Measurements from ENCODE around the gene TIGD1.

TIGD1 gene

DNA sequence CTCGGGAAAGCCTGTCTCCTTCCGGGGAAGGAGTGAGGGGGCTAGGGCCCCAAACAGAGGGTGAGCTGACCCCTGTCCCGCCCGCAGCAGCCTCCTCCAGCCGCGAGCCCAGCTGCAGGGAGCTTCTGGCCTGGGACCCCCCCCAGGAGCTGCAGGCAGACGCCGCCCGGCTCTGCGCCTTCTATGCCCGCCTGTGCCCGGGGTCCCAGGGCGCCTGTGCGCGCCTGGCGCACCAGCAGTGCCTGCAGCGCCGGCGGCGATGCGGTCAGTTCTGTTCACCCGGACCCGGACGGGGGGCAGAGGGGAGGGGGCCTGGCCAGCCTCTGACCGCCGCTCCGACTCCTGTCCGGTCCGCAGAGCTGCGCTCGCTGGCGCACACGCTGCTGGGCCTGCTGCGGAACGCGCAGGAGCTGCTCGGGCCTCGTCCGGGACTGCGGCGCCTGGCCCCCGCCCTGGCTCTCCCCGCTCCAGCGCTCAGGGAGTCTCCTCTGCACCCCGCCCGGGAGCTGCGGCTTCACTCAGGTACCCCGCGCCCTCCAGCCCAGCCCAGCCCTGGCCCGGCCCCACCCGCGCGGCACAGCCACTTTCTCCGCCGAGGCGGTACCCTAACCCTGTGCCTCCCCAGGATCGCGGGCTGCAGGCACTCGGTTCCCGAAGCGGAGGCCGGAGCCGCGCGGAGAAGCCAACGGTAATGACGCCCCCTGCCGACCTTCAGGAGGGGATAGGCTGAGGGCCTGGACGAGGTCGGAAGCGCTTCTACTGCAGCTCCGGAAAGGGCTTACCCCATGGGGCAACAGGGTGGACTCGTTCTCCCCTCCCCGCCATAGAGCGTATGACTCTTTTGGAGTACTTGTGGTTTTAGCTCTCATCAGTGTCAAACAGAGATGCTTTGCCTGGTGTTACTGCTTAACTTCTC is 26.4 kb downstream of the TIGD1 start:
- DNase-seq (ENCODE audit: low read depth, low spot score), result peak; percentile 80

DNA sequence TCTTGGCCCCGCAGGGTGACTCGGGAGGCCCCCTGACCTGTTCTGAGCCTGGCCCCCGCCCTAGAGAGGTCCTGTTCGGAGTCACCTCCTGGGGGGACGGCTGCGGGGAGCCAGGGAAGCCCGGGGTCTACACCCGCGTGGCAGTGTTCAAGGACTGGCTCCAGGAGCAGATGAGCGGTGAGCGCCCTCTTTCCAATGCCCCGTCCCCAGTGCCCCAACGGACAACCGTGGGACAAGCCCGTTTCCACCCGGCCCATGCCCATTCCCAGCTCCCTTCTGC is 27.0 kb downstream of the TIGD1 start:
- no peak for DNase-seq (ENCODE audit: low read depth, low spot score)

DNA sequence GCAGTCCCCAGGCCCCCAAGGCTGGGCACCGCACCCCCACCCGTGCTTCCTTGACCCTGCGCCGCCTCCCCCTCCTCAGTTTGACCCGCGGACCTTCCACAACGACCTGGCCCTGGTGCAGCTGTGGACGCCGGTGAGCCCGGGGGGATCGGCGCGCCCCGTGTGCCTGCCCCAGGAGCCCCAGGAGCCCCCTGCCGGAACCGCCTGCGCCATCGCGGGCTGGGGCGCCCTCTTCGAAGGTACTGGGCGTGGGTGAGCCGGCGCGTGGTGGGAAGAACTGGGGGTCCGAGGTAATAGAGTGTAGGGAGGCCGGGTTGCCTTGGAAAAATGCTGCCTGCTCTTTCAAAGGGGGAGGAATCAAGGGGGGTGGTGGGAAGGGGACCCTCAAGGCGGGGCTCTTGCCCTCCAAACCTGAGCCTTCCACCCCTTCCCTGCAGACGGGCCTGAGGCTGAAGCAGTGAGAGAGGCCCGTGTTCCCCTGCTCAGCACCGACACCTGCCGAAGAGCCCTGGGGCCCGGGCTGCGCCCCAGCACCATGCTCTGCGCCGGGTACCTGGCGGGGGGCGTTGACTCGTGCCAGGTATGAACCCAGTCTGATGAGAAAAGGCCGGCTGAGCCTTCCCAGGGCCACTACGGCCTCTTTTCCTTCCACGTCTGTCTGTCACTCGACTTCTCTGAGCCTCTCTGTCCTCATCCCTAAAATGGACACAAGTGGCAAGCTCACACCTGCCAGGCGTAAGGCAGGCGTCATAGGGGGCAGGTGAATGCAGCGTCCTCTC is 27.5 kb downstream of the TIGD1 start:
- DNase-seq (ENCODE audit: low read depth, low spot score), result no peak

DNA sequence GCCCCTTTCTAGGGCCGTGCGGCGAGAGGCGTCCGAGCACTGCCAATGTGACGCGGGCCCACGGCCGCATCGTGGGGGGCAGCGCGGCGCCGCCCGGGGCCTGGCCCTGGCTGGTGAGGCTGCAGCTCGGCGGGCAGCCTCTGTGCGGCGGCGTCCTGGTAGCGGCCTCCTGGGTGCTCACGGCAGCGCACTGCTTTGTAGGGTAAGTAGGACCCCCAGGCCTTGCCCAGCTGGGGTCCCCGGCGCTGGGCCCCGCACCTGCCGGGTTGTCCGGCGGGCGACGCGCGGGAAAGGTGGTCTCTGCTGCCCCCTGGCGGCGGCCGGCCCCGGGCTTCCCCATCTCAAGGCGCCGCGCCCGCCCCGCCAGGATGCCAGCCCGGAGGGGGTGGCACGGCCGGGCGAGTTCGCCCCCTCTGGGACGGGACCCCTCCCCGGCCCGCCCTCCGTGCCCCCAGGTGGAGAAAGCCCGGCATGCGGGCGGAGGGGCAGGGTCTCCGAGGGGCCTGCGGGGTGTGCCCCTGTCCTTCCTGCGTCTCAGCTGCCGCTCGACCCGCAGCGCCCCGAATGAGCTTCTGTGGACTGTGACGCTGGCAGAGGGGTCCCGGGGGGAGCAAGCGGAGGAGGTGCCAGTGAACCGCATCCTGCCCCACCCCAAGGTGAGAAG is 28.3 kb downstream of the TIGD1 start:
- peak; percentile 62 for DNase-seq (ENCODE audit: low read depth, low spot score)

DNA sequence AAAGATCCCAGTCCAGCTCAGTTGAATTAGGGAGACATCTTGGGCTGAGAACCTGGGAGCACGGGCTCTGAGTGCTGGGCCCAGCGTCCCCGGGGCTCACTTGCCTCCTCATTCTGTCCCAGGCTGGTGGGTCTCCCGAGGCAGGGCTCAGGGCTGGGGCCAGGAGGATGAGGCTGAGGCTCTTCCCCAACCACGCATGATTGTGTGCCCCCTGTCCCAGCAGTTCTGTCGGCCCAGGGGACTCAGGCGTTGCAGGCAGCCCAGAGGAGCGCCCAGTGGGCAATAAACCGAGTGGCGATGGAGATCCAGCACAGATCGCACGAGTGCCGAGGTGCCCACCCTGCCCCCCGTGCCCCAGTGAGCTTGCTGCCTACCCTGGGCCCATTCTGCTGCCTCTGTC is 29.3 kb downstream of the TIGD1 start:
- DNase-seq (ENCODE audit: low read depth, low spot score), result no peak

DNA sequence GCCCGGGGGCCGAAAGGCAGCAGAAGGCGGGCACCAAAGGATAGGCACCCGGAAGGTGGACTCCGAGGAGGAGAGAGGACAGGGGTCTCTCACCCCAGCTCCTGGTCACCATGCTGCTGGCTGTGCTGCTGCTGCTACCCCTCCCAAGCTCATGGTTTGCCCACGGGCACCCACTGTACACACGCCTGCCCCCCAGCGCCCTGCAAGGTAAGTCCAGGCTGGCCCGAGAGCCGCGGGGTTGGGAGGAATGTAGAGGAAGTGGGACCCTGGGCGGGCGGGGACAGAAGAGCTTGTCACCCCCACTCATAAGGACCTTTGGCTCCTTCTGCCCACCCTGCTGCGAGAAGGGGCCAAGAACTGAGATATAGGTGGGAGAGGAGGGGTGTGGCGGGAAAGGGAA is 29.9 kb downstream of the TIGD1 start:
- DNase-seq (ENCODE audit: low read depth, low spot score), result no peak

DNA sequence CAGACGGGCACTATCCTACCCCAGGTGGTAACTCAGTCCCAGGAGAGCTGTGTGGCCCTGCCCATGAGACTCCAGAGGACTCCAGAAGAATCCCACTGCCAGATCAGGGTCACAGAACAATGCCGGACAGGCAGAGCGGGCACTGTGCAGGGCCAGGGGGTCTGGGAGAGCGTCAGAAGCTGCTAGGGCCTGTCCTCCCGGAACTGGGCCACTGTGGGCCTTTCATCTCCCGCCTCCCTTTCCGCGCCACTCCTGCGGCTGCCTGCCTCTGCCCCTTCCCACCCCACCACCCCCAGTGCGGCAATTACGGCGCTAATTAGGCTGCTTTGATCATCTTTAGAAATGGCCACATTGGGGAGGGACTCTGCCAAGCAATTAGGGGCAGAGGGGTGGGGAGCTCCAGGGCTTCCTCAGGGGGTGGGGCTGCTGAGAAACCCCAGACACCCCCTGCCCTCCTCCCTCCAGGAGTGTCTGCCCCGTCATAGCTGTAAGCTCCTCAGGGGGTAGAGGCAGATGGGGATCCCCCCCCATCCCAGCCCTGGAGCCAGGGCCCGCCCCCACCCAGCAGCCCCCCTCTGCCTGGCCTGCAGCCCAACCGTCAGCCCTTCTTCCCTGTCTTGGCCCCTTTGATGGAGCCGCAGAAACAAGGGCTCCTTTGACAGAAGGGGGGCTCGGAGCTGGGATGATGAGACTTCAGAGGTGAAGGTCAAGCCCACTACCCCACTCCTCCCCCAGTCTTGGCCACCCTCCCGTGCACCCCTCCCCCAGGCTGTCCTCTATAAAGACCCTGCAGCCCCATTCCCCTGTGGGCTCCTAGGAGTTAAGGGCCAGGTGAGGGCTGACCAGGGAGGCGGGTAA is 30.5 kb downstream of the TIGD1 start, which contains the start of gene PRSS56:
Gene PRSS56 (plus strand): TSS at position 808 of the 858 bp plus-strand sequence. CDS start 211 bp downstream, outside the sequence.
- peak; percentile 42 for DNase-seq (ENCODE audit: low read depth, low spot score)

DNA sequence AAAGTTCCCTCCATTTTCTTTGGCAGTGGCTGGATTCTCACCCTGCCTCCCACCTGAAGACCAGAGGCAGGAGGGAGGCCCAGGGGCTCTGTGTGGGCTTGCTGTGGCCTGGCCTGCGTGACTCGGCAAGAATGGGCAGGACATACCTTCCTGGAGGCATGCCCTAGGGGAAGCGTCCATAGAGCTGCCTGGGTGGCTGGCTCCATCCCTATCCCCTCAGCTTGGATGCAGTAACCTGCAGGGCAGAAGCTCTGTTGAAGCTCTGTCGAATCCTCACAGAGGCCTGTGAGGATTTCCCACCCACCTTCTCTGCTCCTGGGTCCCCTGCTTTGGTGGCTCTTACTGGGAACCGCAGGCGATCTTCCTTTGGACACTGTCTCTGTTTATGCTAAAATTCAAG is 31.5 kb downstream of the TIGD1 start:
- peak; percentile 45 for DNase-seq (ENCODE audit: low read depth, low spot score)

DNA sequence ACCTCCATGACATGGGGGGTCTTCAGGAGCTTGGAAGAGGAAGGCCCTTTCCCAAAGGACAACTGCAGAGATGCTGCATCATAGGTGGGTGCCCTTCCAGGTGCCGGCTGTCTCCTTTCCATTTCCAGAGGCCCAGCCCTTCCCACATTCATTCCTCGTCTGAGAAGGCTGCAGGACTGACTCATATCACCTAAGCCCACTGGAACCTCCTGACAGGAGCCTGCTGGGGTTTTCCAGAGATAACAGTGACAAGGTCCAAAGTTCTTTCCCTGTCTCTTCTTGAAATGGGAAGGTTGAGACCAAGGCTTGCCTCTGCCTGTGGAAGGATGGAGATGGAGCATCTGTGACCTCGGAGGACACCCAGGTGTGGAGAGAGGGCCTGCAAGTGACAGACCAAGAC is 33.8 kb downstream of the TIGD1 start:
- no peak for DNase-seq (ENCODE audit: low read depth, low spot score)

DNA sequence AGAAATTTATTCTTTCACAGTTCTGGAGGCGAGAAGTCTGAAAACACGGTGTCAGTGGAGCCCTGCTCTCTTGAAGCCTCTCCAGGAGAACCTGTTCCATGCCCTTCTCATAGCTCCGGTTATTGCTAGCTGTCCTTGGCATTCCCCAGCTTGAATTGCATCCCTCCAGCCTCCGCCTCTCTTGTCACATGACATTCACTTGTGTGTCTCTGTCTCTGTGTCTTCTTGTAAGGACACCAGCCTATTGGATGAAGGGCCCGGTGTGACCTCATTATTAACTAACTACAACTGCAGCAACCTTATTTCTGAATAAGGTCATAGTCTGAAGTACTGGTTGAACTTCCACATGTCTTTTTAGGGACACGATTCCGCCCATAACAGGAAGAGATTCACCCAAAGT is 34.7 kb downstream of the TIGD1 start:
- DNase-seq (ENCODE audit: low read depth, low spot score), result no peak

DNA sequence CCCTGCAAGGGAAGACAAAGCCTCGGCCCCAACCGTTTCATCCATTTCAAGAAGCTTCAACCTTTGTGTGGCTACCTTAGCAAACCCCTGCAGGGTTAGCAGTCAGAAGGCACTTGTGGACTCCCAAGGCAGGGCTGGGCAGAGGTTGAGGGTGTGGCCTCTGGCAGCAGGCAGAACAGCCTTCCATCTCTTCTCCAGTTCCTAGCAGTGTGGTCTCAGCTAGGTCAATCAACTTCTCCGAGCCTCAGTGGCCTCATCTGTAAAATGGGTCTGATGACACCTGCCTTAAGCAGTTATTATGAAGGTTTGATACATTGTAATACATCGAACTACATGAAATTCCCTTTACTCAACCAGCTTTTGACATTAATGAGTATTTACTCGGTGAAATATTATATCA is 37.0 kb downstream of the TIGD1 start:
- no peak for DNase-seq (ENCODE audit: low read depth, low spot score)

DNA sequence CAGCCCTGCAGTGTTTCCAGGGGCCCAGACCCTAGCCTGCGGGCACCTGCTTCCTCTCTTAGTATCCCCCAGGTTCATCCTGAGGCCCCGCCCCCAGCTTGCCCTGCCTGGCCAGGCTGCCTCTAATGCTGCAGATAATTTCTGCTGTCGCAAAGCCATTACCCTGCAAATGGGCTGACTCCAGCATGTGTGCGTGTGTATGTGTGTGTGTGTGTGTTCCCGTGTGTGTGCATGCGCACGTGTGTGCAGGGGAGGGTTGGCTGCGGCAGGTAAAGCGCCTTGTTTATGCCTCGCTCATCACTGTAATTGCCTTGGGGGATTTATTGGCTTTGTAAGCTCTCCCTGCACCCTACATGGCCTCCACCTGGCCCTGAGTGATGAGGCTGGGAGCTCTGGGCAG is 37.8 kb downstream of the TIGD1 start:
- no peak for DNase-seq (ENCODE audit: low read depth, low spot score)

DNA sequence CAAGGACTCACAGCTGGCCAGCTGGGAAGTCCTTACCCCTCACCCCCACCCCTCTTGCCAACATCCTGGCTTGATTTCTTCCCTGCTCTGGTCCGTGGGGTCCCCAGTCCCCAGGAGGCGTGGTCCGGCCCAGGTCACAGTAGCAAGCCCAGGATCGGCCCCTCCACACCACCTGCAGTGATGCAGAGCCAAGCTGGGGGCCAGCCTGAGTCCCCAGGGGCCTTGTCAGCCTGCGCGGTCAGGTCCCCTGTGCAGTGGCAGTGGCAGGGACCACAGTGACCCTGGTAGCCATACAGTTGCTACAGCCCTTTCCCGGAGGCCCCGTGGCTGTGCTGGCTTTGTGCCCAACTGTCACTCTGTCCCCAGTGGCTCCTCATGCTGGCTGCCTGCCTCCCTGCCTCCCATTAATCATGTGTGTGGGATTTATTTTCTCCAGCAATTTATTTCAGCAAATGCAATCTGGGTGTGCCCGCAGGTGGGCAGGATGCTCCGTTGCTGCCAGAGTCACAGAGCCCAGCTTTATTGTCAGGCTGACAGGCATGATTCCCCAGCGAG is 38.9 kb downstream of the TIGD1 start:
- DNase-seq (ENCODE audit: low read depth, low spot score), result no peak

DNA sequence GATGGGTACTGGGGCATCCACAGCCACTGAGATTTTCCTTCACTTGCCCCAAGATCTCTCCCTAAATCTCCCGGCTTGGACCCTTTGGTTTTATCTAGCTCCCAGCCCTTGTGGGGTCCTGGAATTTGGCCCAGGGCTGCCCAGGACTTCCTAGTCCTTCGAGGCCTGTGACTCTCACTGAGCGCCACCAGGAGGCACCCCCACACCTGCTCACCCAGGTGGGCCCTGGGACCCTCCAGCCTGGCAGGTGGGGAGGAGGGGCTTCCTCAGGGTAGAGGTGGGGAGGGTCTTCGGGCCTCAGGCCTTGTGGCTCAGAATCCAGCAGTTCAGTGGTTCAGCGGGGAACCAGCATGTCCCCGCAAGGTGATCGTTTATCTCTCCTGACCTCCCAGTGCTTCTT is 42.1 kb downstream of the TIGD1 start:
- no peak for DNase-seq (ENCODE audit: low read depth, low spot score)

DNA sequence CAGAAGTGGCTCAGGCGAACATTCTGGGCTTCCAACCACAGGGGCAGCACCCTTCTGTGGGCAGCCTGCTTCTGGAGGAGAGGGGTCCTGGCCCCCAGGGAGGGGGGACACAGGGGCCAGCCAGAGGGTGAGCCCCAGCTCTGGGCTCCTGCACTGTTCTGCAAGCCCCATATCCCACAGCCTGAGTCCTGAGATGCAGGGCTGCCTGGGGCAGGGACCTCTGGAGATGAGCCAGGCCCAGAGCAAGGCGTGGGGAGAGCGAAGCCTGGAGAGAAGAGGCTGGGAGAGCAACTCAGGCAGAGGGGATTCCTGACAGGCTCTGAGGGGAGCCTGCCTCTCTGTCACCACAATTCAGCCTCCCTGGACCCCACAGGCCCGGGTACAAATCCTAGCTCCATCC is 43.6 kb downstream of the TIGD1 start:
- no peak for DNase-seq (ENCODE audit: low read depth, low spot score)

DNA sequence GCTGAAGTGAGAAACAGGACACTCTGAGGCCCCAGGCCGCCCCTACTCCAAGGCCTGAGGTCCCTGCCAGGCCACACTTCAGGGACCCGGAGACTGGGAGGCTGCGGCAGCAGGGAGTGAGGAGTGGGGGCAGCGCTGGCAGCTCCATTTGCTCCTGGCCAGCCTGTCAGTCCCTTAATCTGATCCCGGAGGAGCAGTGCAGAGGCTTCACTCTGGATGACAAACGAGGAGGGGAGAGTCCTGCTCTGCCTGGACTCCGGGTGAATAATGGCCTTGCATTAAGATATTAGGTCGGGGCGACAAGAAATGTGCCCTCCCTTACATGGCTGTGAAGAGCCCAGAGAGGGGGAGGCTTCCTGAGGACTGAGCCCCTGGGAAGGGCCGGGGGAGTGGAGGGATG is 44.5 kb downstream of the TIGD1 start:
- DNase-seq (ENCODE audit: low read depth, low spot score), result no peak

DNA sequence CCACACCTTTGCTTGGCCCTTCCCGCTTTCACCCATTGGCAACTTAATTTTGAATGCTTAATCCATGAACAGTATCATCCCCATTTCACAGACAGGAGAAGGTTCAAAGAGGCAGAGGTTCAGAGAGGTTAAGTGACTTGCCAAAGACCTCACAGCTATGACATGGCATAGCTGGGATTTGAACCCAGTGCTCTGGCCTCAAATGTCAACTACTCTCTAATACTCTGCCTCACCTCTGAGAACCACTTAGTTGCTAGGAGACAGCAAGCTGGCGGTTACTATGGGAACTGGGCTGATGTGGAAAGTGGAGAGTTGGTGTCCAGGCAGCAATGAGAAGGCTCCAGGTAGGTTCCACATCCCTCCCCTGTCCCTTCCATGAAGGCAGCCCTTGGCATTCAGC is 45.9 kb downstream of the TIGD1 start:
- peak; percentile 59 for DNase-seq (ENCODE audit: low read depth, low spot score)

DNA sequence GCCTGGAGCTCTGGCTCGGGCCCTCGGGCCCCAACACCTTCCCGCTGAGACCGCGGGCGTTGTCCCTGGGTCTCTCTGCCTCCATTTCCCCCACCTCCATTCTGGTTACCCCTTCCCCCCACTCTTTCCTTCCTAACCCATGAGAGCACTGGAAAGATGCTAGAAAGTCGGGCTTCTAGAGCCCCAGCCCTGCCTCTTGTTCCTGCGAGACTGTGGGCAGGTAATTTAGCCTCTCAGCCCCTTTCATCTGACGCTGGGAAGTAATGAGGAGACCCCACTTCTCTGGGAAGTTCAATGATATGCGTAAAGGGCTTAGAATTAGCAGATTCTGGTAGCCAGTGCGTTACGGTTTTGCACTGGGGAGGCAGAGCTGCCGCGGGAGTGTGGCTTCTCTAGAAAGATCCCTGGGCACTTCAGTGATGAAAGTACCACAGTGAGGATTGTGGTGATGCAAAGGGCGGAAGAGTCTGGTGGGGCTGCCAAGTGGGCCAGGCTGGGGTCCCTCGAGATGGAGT is 46.5 kb downstream of the TIGD1 start:
- no peak for DNase-seq (ENCODE audit: low read depth, low spot score)

DNA sequence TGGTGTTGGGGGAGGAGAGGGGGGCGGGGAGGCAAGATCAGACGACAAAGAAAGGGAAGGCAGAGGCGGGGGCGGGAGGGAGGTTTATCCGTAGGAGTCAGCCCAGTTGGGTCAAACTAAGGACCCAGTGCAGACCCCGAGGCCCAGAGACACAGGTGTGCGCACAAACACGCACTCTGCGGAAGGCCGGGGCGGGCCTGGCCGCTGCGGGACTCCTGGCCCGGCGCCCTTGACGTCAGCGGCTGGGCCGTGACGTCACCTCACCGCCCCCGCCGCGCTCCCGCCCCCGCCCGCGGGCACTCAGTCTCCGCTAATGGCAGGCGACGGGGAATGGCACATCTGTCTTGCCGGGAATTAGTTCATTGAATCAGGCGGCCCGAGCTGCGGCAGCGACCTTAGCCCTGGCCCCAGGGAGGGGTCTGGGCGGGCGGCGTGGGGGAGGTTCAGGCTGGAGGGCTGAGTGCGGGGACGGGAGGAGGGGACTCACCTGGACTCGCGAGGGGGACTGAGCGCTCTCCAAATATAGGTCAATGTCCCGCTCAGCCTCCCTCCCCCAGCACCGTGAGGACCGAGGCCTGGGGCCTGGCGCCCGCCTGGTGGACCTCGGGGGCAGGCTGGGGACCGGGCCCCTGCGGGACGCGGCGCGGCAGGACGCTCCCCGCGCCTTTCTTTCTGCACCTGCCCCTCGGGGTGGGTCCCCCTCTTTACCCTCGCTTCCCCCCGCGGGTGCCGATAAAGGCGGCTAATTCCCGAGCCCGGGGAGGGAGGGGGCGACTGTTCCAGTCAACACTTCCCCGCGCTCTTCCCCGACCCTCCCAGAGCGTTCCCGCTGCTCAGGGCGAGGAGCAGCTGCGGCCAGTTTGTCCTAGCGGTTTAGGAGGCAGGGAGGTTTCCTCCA is 47.2 kb downstream of the TIGD1 start:
- DNase-seq (ENCODE audit: low read depth, low spot score), result peak; percentile 64

DNA sequence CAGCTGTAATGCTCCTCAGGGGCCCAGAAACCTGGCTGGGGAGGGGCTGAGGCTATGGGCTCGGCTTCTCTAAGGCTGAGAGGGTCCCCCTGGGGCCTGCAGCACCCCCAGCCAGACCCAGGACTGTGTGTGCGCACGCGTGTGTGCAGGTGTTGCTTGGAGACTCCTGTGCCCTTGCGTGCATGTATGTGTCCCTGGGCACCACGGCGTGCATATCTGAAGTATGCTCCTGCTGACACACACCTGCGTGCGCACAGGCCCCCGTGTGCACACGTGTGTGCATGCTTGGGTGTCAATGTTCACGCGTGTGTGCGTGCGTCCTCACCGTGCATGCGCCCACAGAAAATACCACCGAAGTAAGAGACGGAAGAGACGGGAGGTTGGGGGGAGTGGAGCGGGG is 47.8 kb downstream of the TIGD1 start:
- no peak for DNase-seq (ENCODE audit: low read depth, low spot score)

Measured in ELF-1 (cell line).